GM19467 (cell line): ENCODE measurements around the gene PILRB.

ENCODE experiments used
- ATAC-seq: cut with Tn5 transposase; IDR thresholded peaks from one replicate; pipeline ENCODE4 v1.9.1; 2021; ENCODE audit warnings: mild to moderate bottlenecking, moderate library complexity; ENCODE audit not compliant: unreplicated experiment

The PILRB gene

GRCh38 chr7:100400656-100401055 is 42.7 kb downstream of the PILRB start:
- ATAC-seq, result no peak

DNA sequence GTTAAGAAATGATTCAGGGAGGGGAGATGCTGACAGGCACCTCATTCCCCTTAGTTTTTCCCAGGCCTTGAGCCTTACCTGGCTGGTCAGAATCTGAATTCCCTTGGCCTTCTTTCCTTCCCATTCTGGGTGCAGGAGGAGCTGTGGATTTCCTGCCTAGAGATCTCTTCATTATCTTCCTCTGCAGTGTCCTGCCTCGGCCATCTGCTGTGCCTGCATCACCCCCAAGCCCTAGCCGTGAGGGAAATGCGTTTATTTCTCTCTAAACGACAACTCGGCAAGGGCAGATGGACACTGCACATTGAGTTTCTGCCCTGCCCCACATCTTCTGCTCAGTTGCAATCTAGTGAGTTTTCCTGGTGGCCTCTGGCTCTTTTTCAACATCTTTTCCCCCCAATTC is 43.9 kb downstream of the PILRB start:
- no peak for ATAC-seq

- no peak for ATAC-seq
Measured at GRCh38 chr7:100402241-100402640, 44.3 kb downstream of the PILRB start.

DNA sequence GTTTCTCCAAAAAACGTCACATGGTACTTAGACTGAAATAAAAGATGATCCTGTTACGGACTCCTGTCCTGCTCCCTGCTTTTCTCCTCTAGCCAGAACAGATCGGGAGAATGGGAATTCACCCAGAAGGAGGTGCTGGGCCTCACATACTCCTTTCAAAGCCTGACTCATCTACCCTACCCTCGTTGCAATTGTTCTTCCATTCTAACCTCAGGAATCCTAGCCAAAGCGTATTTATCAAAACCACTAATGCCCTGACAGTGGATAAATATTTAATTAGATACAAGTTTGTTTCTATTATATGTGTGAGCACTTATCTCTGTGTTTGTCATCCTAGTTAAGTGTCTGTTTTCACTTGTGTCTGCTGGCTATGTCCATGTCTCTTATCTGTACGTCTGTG is 48.9 kb downstream of the PILRB start:
- ATAC-seq, result no peak

GRCh38 chr7:100407285-100408180 is 49.6 kb downstream of the PILRB start:
- ATAC-seq, result no peak

GRCh38 chr7:100411101-100411500 is 53.2 kb downstream of the PILRB start:
- ATAC-seq, result no peak

DNA sequence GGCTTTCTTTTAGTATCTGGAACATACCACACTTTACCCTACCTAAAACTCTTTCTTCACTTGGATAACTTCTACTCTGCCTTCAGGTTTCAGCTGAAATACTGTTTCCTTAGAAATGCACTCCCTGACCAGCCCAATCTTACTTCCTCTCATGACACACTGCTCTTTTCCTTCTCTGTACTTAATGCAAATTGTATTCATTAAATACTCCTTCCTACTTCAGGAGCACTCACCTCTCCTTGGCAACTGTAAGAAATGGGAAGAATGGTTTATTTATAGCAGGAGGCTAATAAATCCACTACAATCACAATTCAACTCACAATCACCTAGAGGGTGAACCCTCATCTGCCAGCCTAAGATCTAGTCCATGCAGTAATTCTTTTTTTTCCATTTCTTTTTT is 55.4 kb downstream of the PILRB start:
- no peak for ATAC-seq

DNA sequence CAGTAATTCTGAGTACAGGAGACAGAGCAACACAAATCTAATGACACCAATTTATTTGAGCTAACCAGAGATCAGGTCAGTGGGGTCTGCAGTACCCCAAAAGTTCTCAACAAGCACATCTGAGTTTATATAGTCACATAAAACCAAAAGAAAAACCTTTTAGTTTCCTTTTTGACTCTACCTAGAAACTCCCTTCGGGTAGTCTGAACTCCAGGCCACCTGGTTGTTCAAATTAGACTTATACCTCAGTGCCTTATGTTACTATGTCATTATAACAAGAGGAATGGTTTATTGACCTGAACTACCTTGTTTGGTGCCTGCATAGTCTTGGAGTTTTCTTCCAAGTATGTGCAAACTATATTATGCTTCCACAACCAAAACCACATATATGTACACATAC is 56.0 kb downstream of the PILRB start:
- no peak for ATAC-seq

DNA sequence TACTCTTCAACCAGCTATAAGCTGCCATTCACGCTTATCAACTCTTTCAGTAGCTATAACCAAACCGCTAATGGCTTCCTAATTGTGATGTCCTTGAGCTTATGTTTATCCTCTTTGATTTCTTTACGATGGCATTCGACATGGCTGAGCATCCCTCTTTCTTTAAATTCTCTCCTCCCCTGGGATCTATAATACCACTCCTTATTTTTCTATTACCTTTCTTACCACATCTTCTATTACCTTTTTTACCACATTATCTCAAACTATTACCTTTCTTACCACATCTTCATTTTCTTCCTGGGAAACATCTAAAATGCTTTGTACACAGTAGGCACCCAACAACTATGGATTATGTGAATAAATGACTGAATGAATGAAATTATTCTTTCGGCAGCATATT is 57.5 kb downstream of the PILRB start:
- no peak for ATAC-seq
